Stimulated activated CD8-positive, alpha-beta memory T cell treated with anti-CD3 and anti-CD28 coated beads, Interleukin-15, amount 100 ng/mL, for 1 hour (primary cell): ENCODE measurements around the gene TUG1.

ENCODE experiments used
- DNase-seq: peaks from one replicate; pipeline ENCODE4 v3.0.0-alpha.2; 2020; ENCODE audit warnings: low read depth

TUG1 gene

DNA sequence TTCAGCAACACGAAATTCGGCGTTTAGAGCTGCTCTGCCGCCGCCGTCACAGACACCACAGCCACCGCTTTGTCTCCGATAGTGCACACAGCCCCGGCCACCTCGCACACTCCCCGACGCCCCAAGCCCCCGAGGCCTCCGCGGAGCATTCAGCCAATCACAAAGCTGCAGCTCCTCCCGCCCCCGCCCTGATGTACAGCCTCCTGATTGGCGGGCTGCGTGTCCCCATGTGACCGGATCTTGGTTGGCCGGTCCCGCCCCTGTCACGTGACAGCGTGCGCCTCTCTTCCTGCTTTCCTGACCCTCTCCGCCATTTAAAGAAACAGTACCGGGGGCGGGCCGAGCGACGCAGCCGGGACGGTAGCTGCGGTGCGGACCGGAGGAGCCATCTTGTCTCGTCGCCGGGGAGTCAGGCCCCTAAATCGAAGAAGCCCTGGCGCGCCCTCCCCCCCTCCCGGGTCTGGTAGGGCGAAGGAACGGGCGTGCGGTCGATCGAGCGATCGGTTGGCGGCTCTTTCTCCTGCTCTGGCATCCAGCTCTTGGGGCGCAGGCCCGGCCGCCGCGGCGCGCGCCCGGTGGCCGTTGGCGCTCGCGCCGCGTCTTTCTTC, at the start of gene TUG1:
TSS of gene TUG1 (plus strand) at position 342 of the 608 bp plus-strand sequence.
- peak; percentile 93 for DNase-seq

- DNase-seq = no peak
Observed at GRCh38 chr22:30919973-30920372, 49.1 kb upstream of the TUG1 start.

GRCh38 chr22:30920407-30920806, 48.7 kb upstream of the TUG1 start:
- peak; percentile 81 for DNase-seq

DNA sequence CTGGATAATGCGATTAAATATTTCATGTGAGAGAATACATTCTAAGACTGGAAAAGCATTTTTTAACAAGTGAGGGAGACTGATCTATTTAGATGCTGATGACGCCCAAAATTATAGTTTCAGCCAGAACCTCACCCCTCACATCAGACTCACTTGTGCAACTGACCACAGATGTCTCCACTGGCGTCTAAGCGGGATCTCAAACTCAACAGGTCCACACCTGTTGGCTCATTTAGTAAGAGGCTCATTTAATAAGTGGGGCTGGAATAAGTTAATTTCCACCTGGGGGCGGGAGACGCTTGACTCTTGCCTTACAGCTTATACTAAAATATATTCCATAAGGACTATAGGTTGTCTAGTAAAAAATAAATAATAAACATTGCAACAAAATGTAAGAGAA, 48.0 kb upstream of the TUG1 start:
- no peak for DNase-seq

- peak; percentile 68 for DNase-seq
Observed at GRCh38 chr22:30922151-30922611, 46.9 kb upstream of the TUG1 start.

- DNase-seq = no peak
Observed at GRCh38 chr22:30923168-30923900, 45.7 kb upstream of the TUG1 start.

DNA sequence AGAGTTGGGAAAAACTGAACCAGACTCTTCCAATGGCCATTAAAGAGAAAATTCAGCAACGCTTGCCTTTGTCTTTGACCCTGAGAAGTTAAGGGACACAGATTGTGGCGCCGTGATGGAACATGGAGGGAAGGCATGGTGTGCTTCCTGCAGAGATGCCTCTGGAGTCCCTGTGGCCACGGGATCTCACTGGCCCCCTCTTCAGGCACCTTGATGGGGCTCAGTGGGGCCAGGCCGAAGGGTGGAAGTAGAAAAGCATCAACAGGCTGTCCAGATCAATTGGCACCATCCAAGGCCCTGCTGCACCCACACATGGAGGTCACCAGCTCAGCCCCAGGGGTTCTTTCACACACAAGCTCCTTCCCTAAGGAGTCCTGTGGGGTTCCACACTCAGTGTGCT, 43.4 kb upstream of the TUG1 start:
- no peak for DNase-seq

DNA sequence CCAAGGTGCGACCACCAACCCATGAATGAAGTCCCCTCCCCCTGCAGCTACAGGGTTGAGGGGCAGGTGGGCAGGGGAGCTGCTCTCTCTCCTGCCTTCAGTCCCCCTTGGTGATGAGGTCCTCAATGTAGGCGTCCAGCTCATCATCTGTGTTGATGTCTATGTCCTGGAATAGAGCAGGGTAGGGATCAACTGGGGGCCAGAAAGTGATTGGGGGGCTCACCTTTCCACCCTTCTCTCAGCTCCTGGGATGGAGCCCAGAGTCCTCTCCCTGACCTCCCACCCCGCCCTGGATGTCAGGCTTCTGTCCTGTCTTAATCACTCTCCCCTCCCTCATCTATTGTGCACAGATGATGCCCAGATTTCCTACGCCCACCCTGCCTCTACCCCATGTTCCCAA, 42.4 kb upstream of the TUG1 start:
- DNase-seq = no peak

DNA sequence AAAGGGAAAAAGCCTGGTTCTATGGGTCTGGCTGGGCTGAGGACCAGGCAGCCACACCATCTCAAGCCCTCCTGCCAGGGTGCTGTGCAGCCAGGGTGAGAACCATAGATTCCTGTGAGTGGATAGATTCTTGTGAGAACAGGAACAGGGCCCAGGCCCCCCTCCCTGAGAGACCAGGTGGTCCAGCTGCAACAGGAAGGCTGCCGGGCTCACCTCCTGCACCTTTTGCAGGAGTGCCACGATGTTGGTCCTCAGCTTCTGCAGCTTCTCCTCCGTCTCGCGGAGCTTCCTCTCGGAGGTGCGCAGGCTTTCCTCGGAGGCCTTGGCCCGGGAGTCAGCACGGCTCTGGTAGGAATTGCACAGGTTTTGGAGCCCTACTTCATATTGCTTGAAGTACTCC, 41.3 kb upstream of the TUG1 start:
- DNase-seq = no peak

DNA sequence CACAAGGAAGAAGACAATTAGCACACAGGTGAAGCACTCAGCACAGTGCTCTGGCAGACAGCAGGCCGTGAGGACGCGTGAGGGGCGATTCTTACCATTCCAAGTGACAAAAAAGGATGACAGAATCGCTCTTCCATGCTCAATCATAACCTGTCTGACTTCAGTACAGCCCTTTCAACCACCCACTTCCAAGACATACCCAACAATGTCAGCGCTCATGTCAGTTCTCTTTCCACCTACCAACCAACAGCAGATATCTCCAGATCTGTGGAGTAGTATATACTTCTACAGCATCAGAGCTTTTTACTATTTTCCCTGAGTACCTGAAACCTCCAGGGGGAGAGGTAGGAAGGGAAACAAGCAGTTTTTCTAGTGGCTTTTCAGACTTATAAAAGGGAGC, 40.7 kb upstream of the TUG1 start:
- DNase-seq = no peak

GRCh38 chr22:30930228-30930627, 38.8 kb upstream of the TUG1 start:
- no peak for DNase-seq

GRCh38 chr22:30931541-30932300, 37.3 kb upstream of the TUG1 start:
- no peak for DNase-seq

DNA sequence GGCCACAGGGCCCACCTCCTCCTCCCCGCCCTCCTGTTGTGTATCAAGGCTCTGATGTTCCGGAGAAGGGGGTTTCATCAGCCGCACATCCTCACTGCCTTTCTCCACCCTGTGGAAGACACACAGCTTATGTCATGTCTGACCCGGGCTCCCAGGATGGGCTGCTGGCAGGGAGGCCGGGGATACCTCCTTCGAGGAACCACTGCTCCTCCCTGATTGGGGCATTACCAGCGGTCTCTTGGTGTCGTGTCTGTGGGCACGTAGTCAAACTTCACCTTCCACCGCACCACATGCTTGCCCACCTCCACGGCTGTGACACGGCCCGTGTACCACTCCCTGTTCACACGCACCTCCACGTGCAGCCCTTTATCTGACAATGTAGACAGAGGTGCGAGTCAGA, 36.4 kb upstream of the TUG1 start:
- no peak for DNase-seq

- no peak for DNase-seq
Observed at GRCh38 chr22:30933457-30933856, 35.6 kb upstream of the TUG1 start.

- no peak for DNase-seq
Observed at GRCh38 chr22:30934053-30934452, 35.0 kb upstream of the TUG1 start.

DNA sequence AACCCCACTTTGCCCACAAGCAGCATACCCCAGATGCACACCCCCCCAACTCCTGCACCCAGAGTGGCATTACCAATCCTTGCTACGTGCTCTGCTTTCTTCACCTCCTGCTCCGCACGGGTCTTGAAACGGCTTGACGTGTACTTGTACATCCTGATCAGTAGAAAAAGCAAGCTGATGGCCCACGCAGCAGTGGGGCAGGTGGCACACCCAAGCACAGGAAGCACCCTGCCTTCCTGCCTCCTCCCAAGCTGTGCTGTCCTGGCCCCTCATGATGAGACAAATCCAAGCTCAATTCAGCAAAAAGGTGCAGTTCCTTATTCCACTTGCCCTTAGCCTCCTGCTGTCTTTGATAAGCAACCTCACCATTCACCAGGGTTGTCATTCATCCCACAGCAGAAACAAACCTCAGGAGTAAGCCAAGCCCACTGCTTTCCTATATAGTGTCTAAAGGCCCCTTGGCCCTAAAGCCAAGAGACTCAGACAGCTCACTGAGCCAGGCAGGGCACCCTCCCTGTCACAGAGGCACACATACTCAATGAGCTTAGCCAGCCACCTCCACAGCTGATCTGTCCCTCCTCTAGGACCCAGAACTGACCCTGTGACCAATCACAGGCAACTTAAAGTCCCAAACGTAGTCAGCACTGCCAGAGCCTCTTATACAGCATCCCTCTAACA, 28.2 kb upstream of the TUG1 start:
- no peak for DNase-seq

DNA sequence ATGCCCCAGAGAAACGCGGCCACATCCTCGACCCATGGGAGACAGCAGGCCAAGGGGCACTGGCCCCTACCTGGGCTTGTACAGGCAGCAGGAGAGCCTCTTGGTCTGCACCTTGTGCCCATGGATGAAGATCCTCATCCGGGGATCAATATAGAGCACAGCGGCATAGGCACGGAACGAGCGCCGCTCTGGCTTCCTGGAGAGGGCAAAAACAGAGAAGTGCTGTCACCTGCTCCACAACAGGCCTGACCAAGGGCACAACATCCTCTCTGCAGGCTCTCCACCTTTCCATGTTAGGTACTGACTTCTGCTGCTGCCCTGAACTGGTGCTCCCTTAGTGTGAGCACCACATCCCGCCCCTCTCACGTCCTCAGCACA, 27.7 kb upstream of the TUG1 start:
- no peak for DNase-seq

DNA sequence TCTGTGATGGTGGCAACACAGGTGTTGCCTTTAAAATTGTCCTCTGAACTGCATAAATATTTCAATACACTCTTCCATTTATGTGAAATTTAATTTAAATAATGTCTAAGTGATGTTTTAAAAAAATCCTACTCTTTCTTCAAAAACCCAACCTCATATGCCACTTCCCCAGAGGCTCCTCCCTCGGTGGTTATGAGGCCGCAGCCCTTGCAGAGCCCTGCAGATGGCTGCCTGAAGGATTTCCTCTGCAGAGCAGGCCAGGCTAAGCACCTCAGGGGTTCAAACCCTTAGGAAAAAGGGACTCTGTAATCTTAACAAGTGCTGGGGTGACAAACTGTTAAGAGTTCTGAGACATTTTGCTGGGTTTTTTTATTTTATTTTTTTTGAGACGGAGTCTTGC, 25.7 kb upstream of the TUG1 start:
- DNase-seq = peak; percentile 32

DNA sequence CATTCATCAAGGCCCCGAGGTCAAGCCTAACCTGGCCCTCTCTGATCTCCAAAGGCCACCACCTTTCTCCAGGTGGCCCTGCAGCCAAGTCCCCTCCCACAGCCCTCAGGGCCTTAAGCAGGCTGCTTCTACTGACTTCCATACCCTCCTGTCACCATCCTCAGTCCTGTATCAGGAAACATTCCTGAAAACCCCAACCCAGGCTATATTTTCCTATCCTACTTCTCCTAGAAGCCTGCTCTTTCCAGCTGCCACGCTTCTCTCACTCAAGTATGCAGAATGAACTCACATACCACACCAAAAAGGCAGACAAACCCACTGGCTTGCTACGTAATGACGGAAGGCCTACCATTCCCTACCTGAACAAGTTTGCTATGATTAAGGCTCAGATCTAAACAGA, 24.1 kb upstream of the TUG1 start:
- DNase-seq = no peak

- DNase-seq = no peak
Observed at GRCh38 chr22:30945653-30946052, 23.4 kb upstream of the TUG1 start.

- DNase-seq = no peak
Observed at GRCh38 chr22:30946354-30946753, 22.7 kb upstream of the TUG1 start.

DNA sequence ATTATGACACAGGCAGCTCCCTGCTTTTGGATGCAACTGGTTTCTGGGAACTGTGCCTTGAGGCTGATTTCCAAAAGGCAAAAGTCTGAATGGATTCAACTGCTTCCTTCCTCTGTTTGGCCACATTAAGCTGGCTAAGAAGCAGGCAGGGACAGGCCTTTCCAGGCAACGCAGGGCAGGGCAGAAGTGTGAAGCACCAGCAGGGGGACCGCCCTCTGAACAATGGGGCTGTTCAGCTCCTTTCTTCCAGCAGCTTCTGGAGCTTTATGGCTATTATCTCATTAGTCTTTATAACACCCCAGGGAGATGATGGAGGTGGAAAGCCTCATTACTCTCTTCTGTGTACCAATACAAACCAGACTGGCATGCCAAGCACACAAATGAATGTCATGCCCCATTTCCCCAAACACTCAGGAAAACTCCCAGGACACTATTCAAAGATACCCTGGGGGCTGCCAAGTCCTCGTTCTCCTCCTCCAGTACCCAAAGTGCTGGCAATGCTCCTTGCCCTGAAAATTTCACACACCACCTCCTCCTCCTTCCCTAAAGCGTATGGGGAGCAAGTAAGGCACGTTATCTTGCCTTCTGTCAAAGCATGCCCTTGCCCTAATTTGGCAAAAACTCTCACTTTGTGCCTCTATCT, 21.8 kb upstream of the TUG1 start:
- DNase-seq = no peak
